Tibial artery (tissue), 4 donors: Measurements from ENCODE around the gene CD164L2.

Experiments
- DNase-seq, 2 donors: peaks; one replicate each; pipeline ENCODE4 v3.0.0-alpha.2; 2019
- H3K27ac ChIP-seq, 2 donors: fragments of 200-600 bp; sonication (generic) in 1 of 2; 1 replicate in 1 of 2; 2 replicates in 1 of 2; pipeline ENCODE4 v1.5.1; 2018 to 2019; ENCODE audit warnings: mild to moderate bottlenecking in 1 of 2
- H3K27me3 ChIP-seq, 2 donors: fragments of 200-600 bp; sonication (generic) in 1 of 2; one replicate each; pipeline versions ENCODE4 v1.5.1 to v1.6.0; 2016 to 2019
- H3K36me3 ChIP-seq, 3 donors: fragments of 200-600 bp; sonication (generic) in 2 of 3; one replicate each; pipeline ENCODE4 v1.5.1; 2016 to 2019; ENCODE audit warnings: mild to moderate bottlenecking in 2 of 3
- H3K4me1 ChIP-seq, 4 donors: fragments of 200-600 bp; sonication (generic) in 2 of 4; 1 replicate in 3 of 4; 2 replicates in 1 of 4; pipeline ENCODE4 v1.5.1; 2016 to 2019
- H3K4me3 ChIP-seq, 2 donors: fragments of 200-600 bp; sonication (generic) in 1 of 2; 1 replicate in 1 of 2; 2 replicates in 1 of 2; pipeline ENCODE4 v1.5.1; 2018 to 2019; ENCODE audit warnings: mild to moderate bottlenecking in 2 of 2
- H3K9me3 ChIP-seq, 3 donors: fragments of 200-600 bp; sonication (generic) in 1 of 3; one replicate each; pipeline ENCODE4 v1.5.1; 2016 to 2019
- CTCF ChIP-seq, 2 experiments: fragments of 200-600 bp in 1 of 2; fragments of 450-650 bp in 1 of 2; IDR thresholded peaks; one replicate each; pipeline ENCODE4 v1.5.1; 2017 to 2019; ENCODE audit warnings: antibody characterized with exemption in 2 of 2, mild to moderate bottlenecking in 1 of 2, moderate library complexity in 1 of 2
- intact Hi-C: fragments of 100-400 bp; cut with DNase I; formaldehyde crosslinking; loops from one replicate; pipeline ENCODE4 v1.15.0; 2023; ENCODE audit warnings: low total_unique reads

The CD164L2 gene

GRCh38 chr1:27333717-27334279, 49.3 kb downstream of the CD164L2 start:
- H3K9me3 ChIP-seq = no peaks in the 10 kb centered on the region
- no peak for DNase-seq
- intact Hi-C loops = no loop called here
- no peak overlapping the region for H3K4me3 ChIP-seq
- no peak for TF ChIP-seq CTCF (IDR thresholded peaks at IDR 0.05)
- no peak overlapping the region for H3K27ac ChIP-seq
- H3K4me1 ChIP-seq = peaks cover 0 to under 1% (median 0%) of the 10 kb centered on the region in 4 donors
- no peaks in the 10 kb centered on the region for H3K27me3 ChIP-seq
- peaks cover 59 to 87% (median 79%) of the 10 kb centered on the region in 3 donors for H3K36me3 ChIP-seq

GRCh38 chr1:27332536-27333281, 50.4 kb downstream of the CD164L2 start:
- DNase-seq = no peak

GRCh38 chr1:27331922-27332321, 51.2 kb downstream of the CD164L2 start:
- Histone ChIP-seq H3K27me3 (no peaks in the 10 kb centered on the region), H3K9me3 (no peaks in the 10 kb centered on the region), H3K27ac (no peak overlapping the region), H3K36me3 (peaks cover 59 to 96% (median 80%) of the 10 kb centered on the region in 3 donors), H3K4me3 (no peak overlapping the region), H3K4me1 (peaks cover 0 to 15% (median 0%) of the 10 kb centered on the region in 4 donors)
- no peak for DNase-seq
- intact Hi-C loops = no loop called here
- TF ChIP-seq CTCF (IDR thresholded peaks at IDR 0.05) = no peak

More at GRCh38 chr1:27332536-27333281, 50.4 kb downstream of the CD164L2 start:
- no peaks in the 10 kb centered on the region for H3K9me3 ChIP-seq
- H3K4me3 ChIP-seq = no peak overlapping the region
- intact Hi-C loops = no loop called here
- H3K27ac ChIP-seq = no peak overlapping the region
- H3K36me3 ChIP-seq = peaks cover 59 to 97% (median 81%) of the 10 kb centered on the region in 3 donors
- H3K4me1 ChIP-seq = peaks cover 0 to 10% (median 0%) of the 10 kb centered on the region in 4 donors
- peak; percentile 65 to 85 for TF ChIP-seq CTCF (IDR thresholded peaks at IDR 0.05)
- no peaks in the 10 kb centered on the region for H3K27me3 ChIP-seq

GRCh38 chr1:27331426-27331825, 51.7 kb downstream of the CD164L2 start:
- Histone ChIP-seq H3K9me3 (no peaks in the 10 kb centered on the region), H3K36me3 (peaks cover 54 to 96% (median 75%) of the 10 kb centered on the region in 3 donors), H3K27me3 (no peaks in the 10 kb centered on the region), H3K4me1 (peaks cover 0 to 20% (median 0%) of the 10 kb centered on the region in 4 donors), H3K4me3 (no peak overlapping the region), H3K27ac (no peak overlapping the region)
- no peak for DNase-seq
- no peak for TF ChIP-seq CTCF (IDR thresholded peaks at IDR 0.05)
- intact Hi-C loops = no loop called here

- no peak overlapping the region for H3K4me3 ChIP-seq
- H3K9me3 ChIP-seq = no peaks in the 10 kb centered on the region
- no peak for DNase-seq
- peaks cover 51 to 96% (median 70%) of the 10 kb centered on the region in 3 donors for H3K36me3 ChIP-seq
- H3K27ac ChIP-seq = no peak overlapping the region
- no peak for TF ChIP-seq CTCF (IDR thresholded peaks at IDR 0.05)
- intact Hi-C loops = no loop called here
- no peaks in the 10 kb centered on the region for H3K27me3 ChIP-seq
- H3K4me1 ChIP-seq = peaks cover 0 to 26% (median 3%) of the 10 kb centered on the region in 4 donors
Measured at GRCh38 chr1:27330786-27331185, 52.3 kb downstream of the CD164L2 start.
